Measurements from ENCODE around the gene NDUFC2. TPM values are rescaled to one million over a fixed set of nuclear protein-coding genes. Genes with fewer than 3 reads are reported as not detected.

NDUFC2 gene
- total and polyA plus RNA-seq, 7 donors = 223 to 350 (median 259) TPM

- Histone ChIP-seq H3K4me1 (no peaks in the 10 kb centered on the region), H3K4me3 (no peak overlapping the region), H3K9me3 (no peaks in the 10 kb centered on the region), H3K27ac (no peak overlapping the region), H3K27me3 (ENCODE audit: insufficient read depth in 3 of 3, low read length in 2 of 3) (no peaks in the 10 kb centered on the region), H3K36me3 (ENCODE audit: insufficient read depth in 1 of 2, low read depth in 1 of 2) (no peaks in the 10 kb centered on the region)
- WGBS, 3 donors = 51 to 78% (median 53%) methylated on average over 4 of the region's 4 CpGs
- DNase-seq (no peak), ATAC-seq (peak in 1 of 4 donors; percentile 32)
- TF ChIP-seq CTCF (IDR thresholded peaks at IDR 0.05) = no peak
- intact Hi-C loops (cut with DNase I) = no loop called here
Measured at GRCh38 chr11:78054971-78055370, 24.7 kb downstream of the NDUFC2 start.

- Histone ChIP-seq H3K4me1 (no peaks in the 10 kb centered on the region), H3K36me3 (ENCODE audit: insufficient read depth in 1 of 2, low read depth in 1 of 2) (no peaks in the 10 kb centered on the region), H3K4me3 (no peak overlapping the region), H3K9me3 (no peaks in the 10 kb centered on the region), H3K27me3 (ENCODE audit: insufficient read depth in 3 of 3, low read length in 2 of 3) (no peaks in the 10 kb centered on the region), H3K27ac (no peak overlapping the region)
- no peak for DNase-seq
- WGBS, 3 donors = 81 to 83% (median 82%) methylated on average over 6 of the region's 6 CpGs
- intact Hi-C loops (cut with DNase I) = no loop called here
- no peak for ATAC-seq
- TF ChIP-seq CTCF (IDR thresholded peaks at IDR 0.05) = no peak
Measured at GRCh38 chr11:78050964-78051831, 28.5 kb downstream of the NDUFC2 start.

GRCh38 chr11:78049348-78049747, 30.3 kb downstream of the NDUFC2 start:
- ATAC-seq = no peak
- no peak for DNase-seq
- WGBS, 3 donors = 61 to 77% (median 63%) methylated on average over 8 of the region's 8 CpGs
- H3K4me3 ChIP-seq = no peak overlapping the region
- H3K27ac ChIP-seq = no peak overlapping the region
- intact Hi-C loops (cut with DNase I) = loop anchor here (5.0 to 10.0 kb wide), 2 partner anchors 52 to 275 kb away; no protein-coding TSS in a partner anchor
- no peaks in the 10 kb centered on the region for H3K9me3 ChIP-seq
- H3K36me3 ChIP-seq (ENCODE audit: insufficient read depth in 1 of 2, low read depth in 1 of 2) = no peaks in the 10 kb centered on the region
- H3K27me3 ChIP-seq (ENCODE audit: insufficient read depth in 3 of 3, low read length in 2 of 3) = no peaks in the 10 kb centered on the region
- no peak for TF ChIP-seq CTCF (IDR thresholded peaks at IDR 0.05)
- H3K4me1 ChIP-seq = no peaks in the 10 kb centered on the region

- DNase-seq (no peak), ATAC-seq (no peak)
- intact Hi-C loops (cut with DNase I) = loop anchor here (5.0 to 10.0 kb wide), 2 partner anchors 51 to 274 kb away; no protein-coding TSS in a partner anchor
- H3K27ac ChIP-seq = no peak overlapping the region
- H3K4me1 ChIP-seq = no peaks in the 10 kb centered on the region
- H3K36me3 ChIP-seq (ENCODE audit: insufficient read depth in 1 of 2, low read depth in 1 of 2) = no peaks in the 10 kb centered on the region
- H3K9me3 ChIP-seq = no peaks in the 10 kb centered on the region
- no peak overlapping the region for H3K4me3 ChIP-seq
- 65 to 73% (median 67%) methylated on average over 3 of the region's 3 CpGs for WGBS, 3 donors
- no peak for TF ChIP-seq CTCF (IDR thresholded peaks at IDR 0.05)
- no peaks in the 10 kb centered on the region for H3K27me3 ChIP-seq (ENCODE audit: insufficient read depth in 3 of 3, low read length in 2 of 3)
Measured at GRCh38 chr11:78048561-78048960, 31.1 kb downstream of the NDUFC2 start.

Data from psoas muscle (tissue), 8 donors.